Measurements from ENCODE around the gene OR10K1.

The OR10K1 gene, protein sequence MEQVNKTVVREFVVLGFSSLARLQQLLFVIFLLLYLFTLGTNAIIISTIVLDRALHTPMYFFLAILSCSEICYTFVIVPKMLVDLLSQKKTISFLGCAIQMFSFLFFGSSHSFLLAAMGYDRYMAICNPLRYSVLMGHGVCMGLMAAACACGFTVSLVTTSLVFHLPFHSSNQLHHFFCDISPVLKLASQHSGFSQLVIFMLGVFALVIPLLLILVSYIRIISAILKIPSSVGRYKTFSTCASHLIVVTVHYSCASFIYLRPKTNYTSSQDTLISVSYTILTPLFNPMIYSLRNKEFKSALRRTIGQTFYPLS

DNA sequence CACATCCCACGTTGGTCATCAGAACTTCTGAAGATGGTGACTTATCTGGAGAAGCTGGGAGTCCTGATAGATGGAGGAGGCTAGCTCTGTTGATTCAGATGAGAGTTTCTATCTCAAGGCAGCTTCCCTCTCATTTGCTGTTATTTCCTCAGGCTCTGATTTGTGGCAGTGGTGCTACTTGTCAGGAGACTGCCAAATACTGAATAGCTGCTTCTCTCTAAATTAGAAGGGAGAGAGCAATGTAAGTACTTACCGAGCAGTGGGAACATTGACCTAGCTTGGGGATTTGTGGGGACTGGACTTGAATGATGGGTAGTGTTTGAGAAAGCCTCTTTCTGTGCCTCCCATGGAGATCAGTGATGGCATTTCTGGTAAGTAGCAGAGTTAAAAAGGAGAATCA lies at the start of gene OR10K1:
Gene OR10K1, plus strand, starts transcription at position 301 of the 400 bp plus-strand sequence. CDS start 3,728 bp downstream, outside the sequence.
- H3K4me2 ChIP-seq (ENCODE audit: low read length): no peak within 1 kb of the TSS
- no peaks in the 10 kb centered on the region for H3F3A ChIP-seq (ENCODE audit: control insufficient read depth, insufficient read depth)
- H3K9me2 ChIP-seq (replicated peaks; ENCODE audit: control insufficient read depth, low read length): no peaks in the 10 kb centered on the region
- H3K4me3 ChIP-seq (ENCODE audit: low read length): no peak within 1 kb of the TSS
- TF ChIP-seq, protein P1, sequence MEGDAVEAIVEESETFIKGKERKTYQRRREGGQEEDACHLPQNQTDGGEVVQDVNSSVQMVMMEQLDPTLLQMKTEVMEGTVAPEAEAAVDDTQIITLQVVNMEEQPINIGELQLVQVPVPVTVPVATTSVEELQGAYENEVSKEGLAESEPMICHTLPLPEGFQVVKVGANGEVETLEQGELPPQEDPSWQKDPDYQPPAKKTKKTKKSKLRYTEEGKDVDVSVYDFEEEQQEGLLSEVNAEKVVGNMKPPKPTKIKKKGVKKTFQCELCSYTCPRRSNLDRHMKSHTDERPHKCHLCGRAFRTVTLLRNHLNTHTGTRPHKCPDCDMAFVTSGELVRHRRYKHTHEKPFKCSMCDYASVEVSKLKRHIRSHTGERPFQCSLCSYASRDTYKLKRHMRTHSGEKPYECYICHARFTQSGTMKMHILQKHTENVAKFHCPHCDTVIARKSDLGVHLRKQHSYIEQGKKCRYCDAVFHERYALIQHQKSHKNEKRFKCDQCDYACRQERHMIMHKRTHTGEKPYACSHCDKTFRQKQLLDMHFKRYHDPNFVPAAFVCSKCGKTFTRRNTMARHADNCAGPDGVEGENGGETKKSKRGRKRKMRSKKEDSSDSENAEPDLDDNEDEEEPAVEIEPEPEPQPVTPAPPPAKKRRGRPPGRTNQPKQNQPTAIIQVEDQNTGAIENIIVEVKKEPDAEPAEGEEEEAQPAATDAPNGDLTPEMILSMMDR (IDR thresholded peaks at IDR 0.05; ENCODE audit: low read depth, low read length, poor library complexity, severe bottlenecking): no peak
- no peak for TF ChIP-seq EZH2phosphoT487 (IDR thresholded peaks at IDR 0.05; ENCODE audit: borderline replicate concordance, low read length)
- H3K9me3 ChIP-seq (ENCODE audit: control insufficient read depth, insufficient read depth, low read length): no peaks in the 10 kb centered on the region
- no peaks in the 10 kb centered on the region; the same call in none of the 2 replicates for H3K27me3 ChIP-seq (ENCODE audit: control insufficient read depth, low read length)
- H4K20me1 ChIP-seq (ENCODE audit: control insufficient read depth, insufficient read depth, low read depth, low read length): no peaks in the 10 kb centered on the region
- no peaks in the 10 kb centered on the region for H3K36me3 ChIP-seq (ENCODE audit: control insufficient read depth, low read length)
- no peaks in the 10 kb centered on the region for H3K4me1 ChIP-seq (ENCODE audit: control insufficient read depth, low read length)
- no peak within 1 kb of the TSS for H3K27ac ChIP-seq (ENCODE audit: low read depth, low read length)
- no peaks in the 10 kb centered on the region for H3K79me2 ChIP-seq (ENCODE audit: control insufficient read depth, low read length)

GRCh38 chr1:158414651-158415345 lies 46.8 kb upstream of the OR10K1 start:
- Histone ChIP-seq H3K27me3 (ENCODE audit: control insufficient read depth, low read length) (peaks cover 3% of the 10 kb centered on the region; the same call in 1 of the 2 replicates), H3K4me1 (ENCODE audit: control insufficient read depth, low read length) (no peaks in the 10 kb centered on the region), H3K4me2 (ENCODE audit: low read length) (no peak overlapping the region), H3K9me2 (replicated peaks; ENCODE audit: control insufficient read depth, low read length) (no peaks in the 10 kb centered on the region), H3K27ac (ENCODE audit: low read depth, low read length) (no peak overlapping the region), H3K4me3 (ENCODE audit: low read length) (no peak overlapping the region), H4K20me1 (ENCODE audit: control insufficient read depth, insufficient read depth, low read depth, low read length) (no peaks in the 10 kb centered on the region), H3K36me3 (ENCODE audit: control insufficient read depth, low read length) (no peaks in the 10 kb centered on the region), H3F3A (ENCODE audit: control insufficient read depth, insufficient read depth) (no peaks in the 10 kb centered on the region), H3K9me3 (ENCODE audit: control insufficient read depth, insufficient read depth, low read length) (no peaks in the 10 kb centered on the region), H3K79me2 (ENCODE audit: control insufficient read depth, low read length) (no peaks in the 10 kb centered on the region)
- TF ChIP-seq EZH2phosphoT487 (IDR thresholded peaks at IDR 0.05; ENCODE audit: borderline replicate concordance, low read length): no peak
- TF ChIP-seq, protein P1 (IDR thresholded peaks at IDR 0.05; ENCODE audit: low read depth, low read length, poor library complexity, severe bottlenecking): no peak

GRCh38 chr1:158417586-158417985 lies 44.0 kb upstream of the OR10K1 start:
- H3K4me2 ChIP-seq (ENCODE audit: low read length): no peak overlapping the region

More at GRCh38 chr1:158417586-158417985, 44.0 kb upstream of the OR10K1 start:
- Histone ChIP-seq H3F3A (ENCODE audit: control insufficient read depth, insufficient read depth) (no peaks in the 10 kb centered on the region), H3K27ac (ENCODE audit: low read depth, low read length) (no peak overlapping the region), H3K27me3 (ENCODE audit: control insufficient read depth, low read length) (peaks cover 2% of the 10 kb centered on the region; the same call in 1 of the 2 replicates), H4K20me1 (ENCODE audit: control insufficient read depth, insufficient read depth, low read depth, low read length) (no peaks in the 10 kb centered on the region), H3K4me3 (ENCODE audit: low read length) (no peak overlapping the region), H3K79me2 (ENCODE audit: control insufficient read depth, low read length) (no peaks in the 10 kb centered on the region), H3K9me3 (ENCODE audit: control insufficient read depth, insufficient read depth, low read length) (no peaks in the 10 kb centered on the region), H3K9me2 (replicated peaks; ENCODE audit: control insufficient read depth, low read length) (no peaks in the 10 kb centered on the region), H3K36me3 (ENCODE audit: control insufficient read depth, low read length) (no peaks in the 10 kb centered on the region), H3K4me1 (ENCODE audit: control insufficient read depth, low read length) (no peaks in the 10 kb centered on the region)
- TF ChIP-seq, protein P1 (IDR thresholded peaks at IDR 0.05; ENCODE audit: low read depth, low read length, poor library complexity, severe bottlenecking): no peak
- TF ChIP-seq EZH2phosphoT487 (IDR thresholded peaks at IDR 0.05; ENCODE audit: borderline replicate concordance, low read length): no peak

Data from DOHH2 (cell line).